Ammon's horn (tissue), 1 donor: Measurements from ENCODE around the gene ACAT2.
"Not testable (repeated sequence)": the region's sequence is repeated elsewhere in the genome, so short reads cannot be mapped to it uniquely, and the experiment has no call there.

ENCODE experiments used
- DNase-seq: peaks from one replicate; pipeline ENCODE4 v3.0.0-alpha.2; 2016; ENCODE audit warnings: low spot score

ACAT2 gene

DNA sequence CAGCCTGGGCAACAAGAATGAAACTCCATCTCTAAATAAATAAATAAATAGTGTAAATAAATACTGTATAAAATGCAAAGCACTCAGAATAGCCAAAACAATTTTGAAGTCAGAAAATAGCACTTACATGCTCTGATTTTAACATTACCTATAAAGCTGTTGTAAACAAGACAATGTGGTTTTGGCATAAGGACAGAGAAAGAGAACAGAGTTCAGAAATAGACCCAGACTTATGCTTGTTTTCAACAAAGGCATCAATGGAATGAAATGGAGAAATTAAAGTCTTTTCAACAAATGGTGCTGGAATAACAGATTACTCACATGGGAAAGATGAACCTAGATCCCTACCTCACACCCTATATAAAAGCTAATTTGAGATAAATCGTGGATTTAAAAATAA lies 10.4 kb downstream of the ACAT2 start:
- no peak for DNase-seq

DNA sequence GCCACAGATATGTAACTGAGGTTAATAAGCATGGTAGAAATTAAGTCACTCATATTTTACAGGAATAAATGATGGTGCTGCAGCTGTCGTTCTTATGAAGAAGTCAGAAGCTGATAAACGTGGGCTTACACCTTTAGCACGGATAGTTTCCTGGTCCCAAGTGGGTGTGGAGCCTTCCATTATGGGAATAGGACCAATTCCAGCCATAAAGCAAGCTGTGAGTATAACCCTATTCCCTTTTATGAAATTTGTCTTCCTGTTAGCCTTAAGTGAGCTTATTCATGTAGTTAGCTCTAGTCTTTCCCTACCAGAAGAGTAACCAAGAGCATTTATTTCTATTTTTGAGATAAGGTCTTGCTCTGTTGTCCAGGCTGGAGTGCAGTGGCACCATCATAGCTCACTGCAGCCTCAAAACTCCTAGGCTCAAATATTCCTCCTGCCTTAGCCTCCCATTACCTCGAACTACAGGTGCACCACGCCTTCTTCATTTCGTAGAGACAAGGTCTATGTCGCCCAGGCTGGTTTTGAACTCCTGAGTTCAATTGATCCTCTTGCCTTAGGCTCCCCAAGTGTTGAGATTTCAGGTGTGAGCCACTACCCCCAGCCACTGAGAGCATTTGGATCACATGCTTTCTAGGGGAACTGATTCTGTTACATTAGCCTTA lies 15.5 kb downstream of the ACAT2 start:
- DNase-seq: no peak

DNA sequence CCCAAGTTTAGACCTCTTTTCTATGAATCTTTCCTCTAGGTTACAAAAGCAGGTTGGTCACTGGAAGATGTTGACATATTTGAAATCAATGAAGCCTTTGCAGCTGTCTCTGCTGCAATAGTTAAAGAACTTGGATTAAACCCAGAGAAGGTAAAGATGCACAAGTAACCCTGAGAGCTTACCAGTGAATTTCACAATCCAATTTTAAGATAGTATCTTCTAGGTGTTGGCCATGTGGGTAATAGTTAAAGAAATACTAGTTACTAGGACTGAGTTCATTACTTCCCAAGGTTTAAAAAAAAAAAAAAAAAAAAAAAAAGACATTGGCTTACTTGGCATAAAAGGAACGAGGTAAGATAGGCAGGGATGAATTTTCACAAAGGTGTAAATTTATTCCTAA lies 16.3 kb downstream of the ACAT2 start:
- DNase-seq: no peak

DNA sequence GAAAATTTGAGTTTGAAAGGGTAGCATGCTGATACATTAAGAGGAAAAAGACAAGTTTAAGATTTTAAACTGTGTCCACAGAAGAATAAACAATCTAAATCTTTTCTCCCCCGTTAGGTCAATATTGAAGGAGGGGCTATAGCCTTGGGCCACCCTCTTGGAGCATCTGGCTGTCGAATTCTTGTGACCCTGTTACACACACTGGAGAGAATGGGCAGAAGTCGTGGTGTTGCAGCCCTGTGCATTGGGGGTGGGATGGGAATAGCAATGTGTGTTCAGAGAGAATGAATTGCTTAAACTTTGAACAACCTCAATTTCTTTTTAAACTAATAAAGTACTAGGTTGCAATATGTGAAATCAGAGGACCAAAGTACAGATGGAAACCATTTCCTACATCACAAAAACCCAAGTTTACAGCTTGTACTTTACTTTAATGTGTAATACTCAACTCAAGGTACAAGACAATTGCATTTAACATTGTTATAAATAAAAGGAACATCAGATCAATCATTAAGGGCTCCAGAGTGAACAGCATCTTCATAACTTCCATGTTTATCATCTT lies 16.8 kb downstream of the ACAT2 start:
- no peak for DNase-seq

DNA sequence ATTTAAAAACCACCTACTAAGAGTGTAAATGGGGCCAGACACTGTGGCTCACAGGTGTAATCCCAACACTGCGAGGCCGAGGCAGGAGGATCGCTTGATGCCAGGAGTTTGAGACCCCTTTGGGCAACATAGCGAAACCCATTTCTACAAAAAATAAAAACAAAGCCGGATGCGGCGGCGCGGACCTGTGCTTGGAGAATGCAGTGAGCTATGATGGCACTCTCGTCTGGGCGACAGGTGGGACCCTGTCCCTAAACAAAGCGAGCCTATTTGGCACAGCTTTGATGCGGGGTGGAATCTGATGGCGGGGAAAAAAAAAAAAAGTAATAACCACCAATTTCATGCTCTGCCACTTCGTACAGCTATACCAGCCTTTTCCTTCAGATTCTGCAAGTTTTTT lies 26.4 kb downstream of the ACAT2 start:
- no peak for DNase-seq

DNA sequence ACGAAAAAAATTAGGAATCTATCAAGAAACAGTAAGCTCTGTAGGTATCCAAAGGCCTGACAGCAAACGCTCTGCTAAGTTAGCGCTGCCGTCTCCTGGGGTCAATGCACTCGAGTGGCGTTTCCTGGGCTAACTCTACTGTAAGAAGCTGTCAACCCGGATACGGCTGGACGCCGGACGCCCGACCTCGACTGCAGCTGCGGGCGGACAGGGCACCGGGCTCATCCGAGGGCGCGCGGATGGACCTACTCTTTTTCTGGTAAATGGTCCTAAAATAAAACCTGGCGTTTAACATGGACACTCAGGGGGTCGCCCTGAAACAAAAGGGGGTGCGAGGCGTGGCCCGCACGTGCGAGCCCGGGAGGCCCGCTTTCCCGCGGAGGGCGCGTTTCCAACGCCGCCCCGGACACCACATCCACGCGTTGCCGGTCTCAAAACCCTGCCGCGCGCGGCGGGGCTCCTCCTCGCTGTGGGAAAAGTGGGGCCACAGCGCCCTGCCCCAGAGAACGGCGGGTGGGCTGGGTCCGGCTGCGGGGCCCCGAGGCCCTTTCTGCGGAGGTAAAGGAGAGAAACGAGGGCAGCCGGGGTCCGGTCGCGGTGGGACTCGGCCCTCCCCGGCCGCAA lies 27.0 kb downstream of the ACAT2 start:
- DNase-seq: no peak

DNA sequence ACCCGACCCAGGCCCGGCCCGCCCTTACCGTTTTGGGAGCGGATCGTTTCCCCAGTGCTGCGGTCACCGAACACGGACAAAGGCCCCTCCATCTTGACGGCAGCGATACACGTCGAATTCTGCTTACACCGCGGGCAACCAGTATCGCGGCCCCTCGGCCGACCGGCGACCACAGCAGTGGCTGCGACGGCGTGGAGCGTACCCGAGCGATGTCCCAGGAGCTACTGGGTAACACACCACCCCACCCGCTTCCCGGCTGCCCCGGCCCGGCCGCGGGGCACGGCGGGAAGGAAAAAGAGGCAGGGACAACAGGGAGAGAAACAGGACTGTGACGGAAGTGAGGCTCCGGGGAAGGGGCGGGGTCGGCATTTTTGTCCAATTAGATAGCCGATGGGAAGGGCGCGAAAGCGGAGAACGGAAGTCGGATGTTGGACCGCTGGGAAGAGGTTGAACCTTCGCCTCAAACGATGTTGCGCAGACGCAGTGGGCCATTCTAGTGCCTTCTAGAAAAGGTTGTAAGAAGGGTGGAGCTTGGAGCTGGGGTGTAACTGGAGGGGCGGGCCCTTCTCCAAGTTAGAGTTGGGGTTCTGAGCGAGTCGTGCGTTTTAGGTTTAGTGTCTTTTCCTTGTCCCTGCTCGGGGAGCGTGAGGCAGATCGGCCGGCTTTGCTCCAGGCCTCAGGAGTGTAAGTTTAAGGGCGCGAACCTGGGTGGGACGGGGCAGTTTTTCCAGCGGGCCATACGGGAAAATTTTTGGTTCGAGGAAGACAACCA lies 27.7 kb downstream of the ACAT2 start, which contains the start of gene TCP1:
Gene TCP1, minus strand, starts transcription at position 226 of the 772 bp plus-strand sequence. Its CDS starts 134 bp downstream, at position 92.
- peak; percentile 99 for DNase-seq

DNA sequence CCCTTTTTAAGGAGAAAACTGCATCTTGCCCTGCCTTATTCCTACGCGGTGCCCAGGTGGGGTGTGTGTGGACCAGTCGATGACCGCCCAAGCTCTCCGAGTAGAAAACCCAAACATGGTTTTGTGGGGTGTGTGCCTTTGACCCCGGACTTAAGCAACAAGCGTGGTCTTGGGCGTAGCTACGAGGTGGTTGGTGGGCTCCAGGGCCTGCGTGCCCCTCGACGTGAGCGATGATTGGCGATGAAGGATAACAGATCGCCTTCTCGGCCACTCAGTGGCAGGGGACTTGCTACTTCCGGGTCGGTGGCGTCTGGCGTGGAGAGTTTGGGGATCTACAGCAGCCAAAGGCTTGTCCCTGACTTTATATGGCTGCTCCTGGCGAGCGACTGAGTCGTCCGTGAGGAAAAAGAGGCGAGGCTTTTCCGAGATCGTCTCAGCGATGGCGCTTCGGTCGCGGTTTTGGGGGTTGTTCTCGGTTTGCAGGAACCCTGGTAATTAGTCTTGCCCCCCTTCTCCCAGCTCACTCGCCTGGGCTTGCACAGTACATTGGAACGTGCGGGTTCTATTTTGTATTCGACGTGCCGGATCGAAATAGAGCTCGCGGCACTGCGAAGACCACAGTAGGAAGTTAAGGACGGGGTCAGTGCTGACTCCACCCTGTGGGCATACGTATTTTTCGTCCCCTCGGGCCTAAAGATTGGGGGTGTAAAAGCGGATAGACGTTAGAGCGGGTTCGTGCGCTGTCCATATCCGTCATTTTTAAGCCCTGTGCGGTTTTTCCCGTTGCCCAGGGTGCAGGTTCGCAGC lies 28.5 kb downstream of the ACAT2 start, which contains the start of gene MRPL18:
Gene MRPL18, plus strand, starts transcription at position 319 of the 807 bp plus-strand sequence. Its CDS starts 121 bp downstream, at position 440.
- DNase-seq: peak; percentile 100

DNA sequence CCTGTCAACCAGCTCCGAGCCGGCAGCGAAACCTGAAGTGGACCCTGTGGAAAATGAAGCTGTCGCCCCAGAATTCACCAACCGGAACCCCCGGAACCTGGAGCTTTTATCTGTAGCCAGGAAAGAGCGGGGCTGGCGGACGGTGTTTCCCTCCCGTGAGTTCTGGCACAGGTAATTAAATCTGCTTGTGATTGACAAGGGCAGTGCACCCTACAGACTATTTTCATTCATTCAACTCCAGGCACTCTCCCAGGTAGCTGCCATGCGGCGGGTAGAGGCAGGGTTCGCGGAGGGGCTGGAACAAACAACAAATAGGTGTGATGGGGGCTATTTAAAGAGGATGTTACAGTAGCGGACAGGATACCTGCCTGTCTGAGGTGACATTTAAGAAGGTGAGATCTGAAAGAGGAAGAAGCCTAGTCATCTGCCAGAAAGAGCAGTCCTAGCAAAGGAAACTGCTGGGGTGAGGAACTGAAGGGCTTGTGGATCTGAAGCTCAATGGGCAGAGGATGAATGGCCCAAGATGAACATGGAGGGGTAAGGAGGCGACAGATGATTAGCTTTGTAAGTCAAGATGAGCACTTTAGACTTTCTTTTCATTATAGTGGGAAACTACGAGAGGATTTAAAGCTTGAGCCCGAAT lies 29.2 kb downstream of the ACAT2 start:
- no peak for DNase-seq

DNA sequence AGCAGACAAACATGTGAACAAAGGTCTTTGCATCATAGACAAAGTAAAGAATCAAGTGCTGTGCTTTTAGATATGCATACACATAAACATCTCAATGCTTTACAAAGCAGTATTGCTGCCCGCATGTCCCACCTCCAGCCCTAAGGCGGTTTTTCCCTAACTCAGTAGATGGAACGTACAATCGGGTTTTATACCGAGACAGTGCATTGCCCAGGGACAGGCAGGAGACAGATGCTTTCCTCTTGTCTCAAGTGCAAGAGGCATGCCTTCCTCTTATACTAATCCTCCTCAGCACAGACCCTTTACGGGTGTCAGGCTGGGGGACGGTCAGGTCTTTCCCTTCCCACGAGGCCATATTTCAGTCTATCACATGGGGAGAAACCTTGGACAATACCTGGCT lies 33.1 kb downstream of the ACAT2 start:
- not testable (repeated sequence) for DNase-seq

DNA sequence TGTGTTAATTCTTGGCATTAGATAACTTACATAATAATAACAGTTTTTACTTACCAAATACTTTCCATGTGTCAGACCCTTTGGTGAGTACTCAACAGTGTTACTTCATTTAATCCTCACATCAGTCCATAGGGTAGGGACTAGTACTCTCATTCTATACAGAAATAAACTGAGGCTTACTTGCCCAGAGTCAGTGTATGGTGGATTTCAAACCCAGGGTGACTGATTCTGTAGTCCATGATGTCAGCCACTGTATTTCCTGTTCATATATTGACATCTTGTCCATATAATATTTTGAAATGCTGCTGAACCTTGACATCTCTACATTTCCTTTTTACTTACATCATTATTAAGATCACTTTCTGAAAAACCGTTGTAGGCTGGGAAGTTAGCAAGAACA lies 35.7 kb downstream of the ACAT2 start:
- no peak for DNase-seq

DNA sequence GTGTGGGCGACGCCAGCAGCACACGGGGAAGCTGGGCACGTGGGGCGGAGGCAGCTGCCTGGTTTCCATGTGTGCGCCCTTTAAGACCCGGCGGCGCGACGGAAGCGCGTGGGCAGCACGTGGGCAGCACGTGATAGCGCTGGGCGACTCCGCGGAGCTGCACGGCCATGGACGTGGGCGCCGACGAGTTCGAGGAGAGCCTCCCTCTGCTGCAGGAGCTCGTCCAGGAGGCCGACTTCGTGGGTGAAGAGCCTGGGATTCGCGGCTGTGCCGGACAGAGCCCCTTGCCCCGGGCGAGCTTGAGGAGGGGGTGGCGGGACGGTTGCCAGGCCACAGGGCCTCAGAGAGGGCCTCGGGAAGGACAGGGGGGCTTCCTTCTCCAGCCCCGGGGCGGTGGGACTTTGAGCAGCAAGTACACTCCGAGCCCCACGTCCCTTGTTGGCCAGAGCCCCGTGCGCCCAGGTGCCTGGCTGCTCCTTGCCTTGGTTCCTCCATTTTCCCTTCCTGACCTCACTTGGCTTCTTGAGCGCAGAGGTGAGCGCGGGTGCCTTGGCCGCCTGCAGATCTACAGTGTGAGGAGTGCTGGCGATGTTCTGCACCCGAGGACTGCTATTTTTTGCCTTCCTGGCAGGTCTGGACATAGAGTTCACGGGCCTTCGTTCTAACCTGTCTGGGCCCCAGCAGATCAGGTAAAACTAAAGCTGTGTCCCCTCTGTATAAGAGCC lies 38.5 kb downstream of the ACAT2 start, which contains the start of gene PNLDC1:
Gene PNLDC1, plus strand, starts transcription at position 136 of the 725 bp plus-strand sequence. Its CDS starts 32 bp downstream, at position 168.
- DNase-seq: no peak

DNA sequence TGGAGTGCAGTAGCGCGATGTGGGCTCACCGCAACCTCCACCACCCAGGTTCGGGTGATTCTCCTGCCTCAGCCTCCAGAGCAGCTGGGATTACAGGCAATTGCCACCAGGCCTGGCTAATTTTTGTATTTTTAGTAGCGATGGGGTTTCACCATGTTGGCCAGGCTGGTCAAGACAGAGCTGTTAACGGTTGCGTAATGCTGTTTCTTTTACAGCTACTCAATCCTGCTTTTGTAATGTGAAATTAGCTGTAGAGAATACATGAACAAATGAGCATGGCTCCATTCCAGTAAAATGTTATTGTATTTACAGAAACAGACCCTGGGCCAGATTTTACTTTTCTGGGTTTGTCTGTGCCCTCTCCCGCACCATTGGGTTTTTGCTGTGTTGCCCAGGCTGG lies 40.1 kb downstream of the ACAT2 start:
- DNase-seq: no peak

DNA sequence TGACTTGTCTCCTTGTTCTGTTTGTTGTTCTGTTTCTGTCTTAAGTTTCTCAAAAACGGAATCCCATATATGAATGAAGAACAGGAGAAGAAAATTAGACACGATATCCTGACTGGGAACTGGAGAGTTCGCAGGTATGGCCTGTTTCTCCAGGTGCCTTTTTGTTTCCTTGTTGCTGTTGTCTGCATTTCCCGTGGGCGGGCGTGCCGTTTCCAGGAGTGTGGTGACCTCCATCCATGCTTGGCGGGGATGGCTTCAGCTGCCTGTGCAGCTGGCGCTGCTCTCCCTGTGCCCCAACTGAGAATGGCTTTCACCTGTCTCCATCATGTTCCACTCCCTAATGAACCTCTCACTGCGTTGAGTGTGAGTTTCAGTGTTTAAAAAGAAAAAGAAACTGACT lies 42.7 kb downstream of the ACAT2 start:
- DNase-seq: no peak

DNA sequence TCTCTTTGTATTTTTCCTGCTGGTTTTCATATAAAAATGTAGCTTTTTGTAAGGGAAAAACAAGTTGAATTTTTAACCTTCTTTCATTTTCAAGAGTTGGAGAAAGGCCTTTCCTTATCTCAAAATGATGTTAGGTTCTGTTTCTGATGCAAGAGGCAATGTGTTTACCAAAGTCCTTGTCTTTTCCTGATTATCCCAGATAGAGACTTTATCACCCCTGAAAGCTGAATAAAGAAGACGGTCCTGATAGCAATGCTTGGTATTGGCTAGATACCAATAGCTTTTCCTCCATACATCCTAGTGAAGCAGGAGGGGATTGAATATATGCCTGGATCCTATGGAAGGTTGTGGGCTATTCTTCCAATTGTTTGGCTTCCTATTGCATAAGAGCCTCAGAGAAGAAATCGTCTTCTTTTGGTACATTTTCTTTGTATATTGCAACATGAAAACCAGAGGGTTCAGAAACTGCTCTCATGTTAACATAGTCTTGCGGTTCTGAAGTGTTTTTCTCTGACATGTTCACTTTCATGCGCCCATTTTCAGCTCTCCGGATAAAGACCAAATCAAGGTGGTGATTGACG lies 43.7 kb downstream of the ACAT2 start:
- DNase-seq: no peak

DNA sequence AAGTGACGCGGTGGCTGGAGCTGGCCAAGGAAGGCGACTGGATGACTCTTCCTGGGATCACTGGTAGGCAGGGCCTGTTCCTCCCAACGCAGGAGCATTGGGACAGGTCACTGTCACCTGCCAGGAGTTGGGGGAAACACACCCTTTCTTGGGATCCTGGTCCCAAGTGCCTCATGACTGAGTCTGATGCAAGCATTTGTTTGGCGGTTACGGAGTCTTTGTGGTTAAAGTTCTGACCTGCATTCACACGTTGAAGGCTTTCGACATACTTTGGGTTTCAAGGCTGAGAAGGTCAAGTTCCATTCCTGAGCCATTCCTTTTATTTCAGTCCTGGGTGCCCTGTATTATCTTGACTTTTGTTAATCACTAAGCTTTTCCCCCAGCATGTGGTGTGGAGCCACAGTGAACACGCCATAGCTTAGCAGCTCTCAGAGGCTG lies 44.2 kb downstream of the ACAT2 start:
- no peak for DNase-seq

DNA sequence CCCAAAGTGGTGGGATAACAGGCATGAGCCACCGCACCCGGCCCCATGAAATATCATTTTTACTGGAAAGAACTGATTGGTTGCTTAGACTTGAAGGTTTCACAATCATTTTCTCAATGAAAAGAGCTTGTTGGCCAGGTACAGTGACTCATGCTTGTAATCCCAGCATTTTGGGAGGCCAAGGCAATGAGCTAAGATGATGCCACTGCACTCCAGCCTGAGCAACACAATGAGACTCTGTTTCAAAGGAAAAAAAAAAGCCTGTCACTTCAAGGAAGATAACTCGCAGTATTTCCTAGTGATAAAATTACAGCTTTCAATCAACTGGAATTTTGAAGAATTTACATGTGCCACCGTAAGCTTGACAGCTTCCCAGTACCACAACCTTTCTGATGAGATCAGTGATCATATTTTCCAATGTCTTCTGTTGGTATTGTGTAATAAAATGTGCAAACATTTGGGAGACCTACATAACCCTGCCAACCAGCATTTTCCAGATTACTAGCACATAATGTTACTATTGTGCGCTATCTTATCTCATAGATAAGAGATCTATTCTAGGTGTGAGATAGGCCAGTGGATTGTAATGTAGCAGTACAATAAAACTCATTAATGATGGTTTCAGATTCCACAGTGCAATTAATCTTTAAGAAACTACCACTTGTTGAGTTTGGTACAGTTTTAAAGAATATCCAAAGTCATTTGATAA lies 45.5 kb downstream of the ACAT2 start:
- no peak for DNase-seq

DNA sequence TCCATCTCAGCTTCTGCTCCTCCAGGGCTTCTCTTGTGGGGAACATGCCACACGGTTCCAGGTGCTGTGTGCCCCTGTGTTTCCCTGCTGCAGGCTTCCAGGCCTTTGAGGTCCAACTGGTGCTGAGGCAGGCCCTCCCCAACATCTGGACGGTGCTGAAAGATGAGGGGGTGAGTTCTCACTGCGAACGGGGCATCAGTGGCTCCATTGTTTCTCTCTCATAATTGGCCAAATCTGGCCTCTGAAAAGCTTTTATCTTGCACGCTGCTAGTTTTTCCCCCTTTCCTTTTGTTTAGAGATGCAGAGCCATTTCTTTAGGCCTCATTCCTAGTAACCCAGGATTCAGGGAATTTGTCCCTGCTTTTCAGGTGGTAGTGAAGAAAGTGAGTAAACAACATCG lies 46.8 kb downstream of the ACAT2 start:
- DNase-seq: peak; percentile 60

DNA sequence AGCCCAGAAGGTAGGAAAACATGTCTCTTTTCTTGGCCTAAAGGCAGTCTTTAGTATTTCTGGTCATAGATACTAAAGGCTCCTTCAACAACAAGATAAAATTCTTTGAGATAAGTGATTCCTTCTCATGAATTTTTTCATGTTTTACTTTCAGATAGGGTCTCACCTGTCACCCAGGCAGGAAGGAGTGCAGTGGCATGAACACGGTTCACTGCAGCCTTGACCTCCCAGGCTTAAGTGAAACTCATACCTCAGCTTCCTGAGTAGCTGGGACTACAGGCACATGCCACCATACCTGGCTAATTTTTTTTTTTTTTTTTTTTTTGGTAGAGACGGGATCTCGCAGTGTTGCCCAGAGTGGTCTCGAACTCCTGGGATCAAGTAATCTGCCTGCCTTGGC lies 47.3 kb downstream of the ACAT2 start:
- no peak for DNase-seq
